GM23338 (cell line): ENCODE measurements around the gene SLC35G1. TPM values are rescaled to one million over a fixed set of nuclear protein-coding genes. Genes with fewer than 3 reads are reported as not detected.

ENCODE experiments used
- ATAC-seq: fragments of 200-7000 bp; cut with Tn5 transposase; 3 replicates; pipeline ENCODE4 v1.9.1; 2020
- DNase-seq: peaks from one replicate; pipeline ENCODE4 v3.0.0-alpha.2; 2015; ENCODE audit warnings: low spot score
- H2AFZ ChIP-seq: fragments of 200-600 bp; sonication (generic); 2 replicates; pipeline ENCODE4 v1.8.0; 2016; ENCODE audit warnings: antibody characterized with exemption, mild to moderate bottlenecking, moderate library complexity
- H3F3A ChIP-seq: fragments of 200-600 bp; sonication (generic); replicated peaks from 2 replicates; pipeline ENCODE4 v1.8.0; 2017; ENCODE audit warnings: antibody characterized with exemption, mixed run types, low read depth
- H3K27ac ChIP-seq: fragments of 200-600 bp; sonication (generic); 2 replicates; pipeline ENCODE4 v1.6.1; 2016; ENCODE audit warnings: low read depth
- H3K27me3 ChIP-seq: fragments of 200-600 bp; sonication (generic); 2 replicates; pipeline ENCODE4 v1.8.0; 2016; ENCODE audit warnings: mild to moderate bottlenecking, mixed run types, moderate library complexity; ENCODE audit not compliant: insufficient read depth
- H3K36me3 ChIP-seq: fragments of 200-600 bp; sonication (generic); 2 replicates; pipeline ENCODE4 v1.8.0; 2016; ENCODE audit warnings: mild to moderate bottlenecking; ENCODE audit not compliant: insufficient read depth
- H3K4me1 ChIP-seq: fragments of 200-600 bp; sonication (generic); 2 replicates; pipeline ENCODE4 v1.8.0; 2016; ENCODE audit warnings: mild to moderate bottlenecking, moderate library complexity; ENCODE audit not compliant: insufficient read depth
- H3K4me2 ChIP-seq: fragments of 200-600 bp; sonication (generic); 2 replicates; pipeline ENCODE4 v1.7.1; 2017; ENCODE audit warnings: mixed run types
- H3K4me3 ChIP-seq: fragments of 200-600 bp; sonication (generic); 2 replicates; pipeline ENCODE4 v1.6.1; 2016; ENCODE audit warnings: mixed run types
- H3K79me2 ChIP-seq: fragments of 200-600 bp; sonication (generic); replicated peaks from 2 replicates; pipeline ENCODE4 v1.8.0; 2017; ENCODE audit warnings: mild to moderate bottlenecking; ENCODE audit not compliant: insufficient read depth
- H3K9me2 ChIP-seq: fragments of 200-600 bp; sonication (generic); 2 replicates; pipeline ENCODE4 v1.8.0; 2017; ENCODE audit not compliant: insufficient read depth
- H4K20me1 ChIP-seq: fragments of 200-600 bp; sonication (generic); replicated peaks from 2 replicates; pipeline ENCODE4 v1.8.0; 2017; ENCODE audit warnings: mild to moderate bottlenecking; ENCODE audit not compliant: insufficient read depth
- H3K27ac Mint-ChIP-seq: 2 replicates; pipeline ENCODE4 v1.8.0; 2020; ENCODE audit warnings: inconsistent platforms, mild to moderate bottlenecking, moderate library complexity, mixed read lengths
- H3K27me3 Mint-ChIP-seq: 3 replicates; pipeline ENCODE4 v1.8.0; 2022; ENCODE audit warnings: low read depth, mild to moderate bottlenecking, moderate library complexity, mixed read lengths, inconsistent platforms; ENCODE audit not compliant: insufficient read depth, poor library complexity
- H3K36me3 Mint-ChIP-seq: 3 replicates; pipeline ENCODE4 v1.8.0; 2021; ENCODE audit warnings: low read depth, mild to moderate bottlenecking, inconsistent platforms, moderate library complexity, mixed read lengths
- H3K4me1 Mint-ChIP-seq: 3 replicates; pipeline ENCODE4 v1.8.0; 2020; ENCODE audit warnings: mild to moderate bottlenecking, inconsistent platforms, mixed read lengths
- H3K4me3 Mint-ChIP-seq: 3 replicates; pipeline ENCODE4 v1.8.0; 2021; ENCODE audit warnings: moderate library complexity, mild to moderate bottlenecking, inconsistent platforms, mixed read lengths
- H3K9me3 Mint-ChIP-seq: 3 replicates; pipeline ENCODE4 v1.8.0; 2020; ENCODE audit warnings: moderate library complexity, mild to moderate bottlenecking, inconsistent platforms, mixed read lengths
- CREB1 ChIP-seq: fragments of 250-450 bp; sonication (Bioruptor Pico); IDR thresholded peaks from 2 replicates; pipeline ENCODE4 v1.5.0; 2020; ENCODE audit warnings: low read depth, mild to moderate bottlenecking, moderate library complexity
- EZH2 ChIP-seq: fragments of 200-600 bp; sonication (generic); IDR thresholded peaks from one replicate; pipeline ENCODE4 v1.8.0; 2017; ENCODE audit warnings: antibody characterized with exemption, mild to moderate bottlenecking, low read depth; ENCODE audit not compliant: unreplicated experiment
- EZH2phosphoT487 ChIP-seq: fragments of 200-600 bp; sonication (generic); IDR thresholded peaks from one replicate; pipeline ENCODE4 v1.8.1; 2018; ENCODE audit warnings: antibody characterized with exemption; ENCODE audit not compliant: unreplicated experiment
- JUNB ChIP-seq: IDR thresholded peaks from one replicate; pipeline ENCODE4 v1.6.1; 2016; ENCODE audit warnings: antibody characterized with exemption; ENCODE audit not compliant: unreplicated experiment
- NANOG ChIP-seq: IDR thresholded peaks from 2 replicates; pipeline ENCODE4 v1.6.1; 2016; ENCODE audit warnings: antibody characterized with exemption, borderline replicate concordance
- ZNF114 ChIP-seq: fragments of 250-450 bp; sonication (Bioruptor Pico); IDR thresholded peaks from 2 replicates; pipeline ENCODE4 v1.5.0; 2020; ENCODE audit warnings: mild to moderate bottlenecking, moderate library complexity
- polyA plus RNA-seq: library from polyadenylated mRNA; unstranded; fragments of >200 nt; fragmentation: Nextera tagmentation; extraction: Ambion mirVana; gene quantifications from 2 replicates; pipeline ENCODE4 v1.2.1, GENCODE V29; 2016
- total RNA-seq: library from RNA; depleted of rRNA; stranded (reverse); fragments of >200 nt; shearing (Covaris generic); gene quantifications from 2 replicates; pipeline ENCODE4 v1.2.3, GENCODE V29; 2014
- TF ChIP-seq, protein P1 (sequence below): fragments of 250-450 bp; sonication (Bioruptor Pico); IDR thresholded peaks from 2 replicates; pipeline ENCODE4 v1.5.0; 2020; ENCODE audit warnings: mild to moderate bottlenecking, moderate library complexity
- TF ChIP-seq, protein P2 (sequence below): IDR thresholded peaks from one replicate; pipeline ENCODE4 v1.6.1; 2018; ENCODE audit warnings: antibody characterized with exemption; ENCODE audit not compliant: unreplicated experiment

Gene SLC35G1
- total and polyA plus RNA-seq, 2 experiments from 2014 or later, result 3.9 to 4.1 TPM

DNA sequence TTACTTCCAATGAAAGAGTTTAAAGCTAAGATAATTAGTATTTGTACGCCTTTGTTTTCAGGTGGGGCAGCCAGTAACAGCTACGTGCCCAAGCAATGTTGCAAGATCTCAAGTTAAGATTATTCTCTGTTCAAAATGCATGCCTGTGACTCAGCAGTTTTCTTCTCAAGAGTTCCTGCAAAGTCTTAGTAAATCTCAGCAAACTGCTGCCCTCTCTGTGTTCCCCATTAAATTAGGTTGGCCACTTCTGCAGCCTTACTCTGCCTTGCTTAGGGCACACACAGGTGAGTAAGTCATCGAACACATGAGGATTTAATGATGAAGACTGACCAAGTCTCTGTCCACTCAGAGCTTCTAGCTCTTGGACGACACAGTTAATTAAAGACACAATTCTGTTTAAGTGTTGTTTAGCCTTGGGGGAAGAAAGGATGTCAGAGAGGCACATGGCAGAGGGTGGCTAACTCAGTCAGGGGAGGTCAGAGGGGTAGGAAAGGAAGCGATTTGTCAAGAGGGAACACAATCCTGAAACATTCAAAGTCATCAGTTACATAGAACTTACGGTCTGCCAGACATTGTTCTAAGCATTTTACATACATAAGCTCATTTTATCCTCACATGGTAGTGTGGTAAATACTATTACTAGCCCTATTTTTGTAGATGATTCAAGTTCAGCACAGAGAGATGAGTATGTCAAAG is 20.2 kb upstream of the SLC35G1 start:
- Mint-ChIP-seq H3K4me1 (peaks cover 10% of the 10 kb centered on the region; the same call in 2 of the 3 replicates), H3K9me3 (no peaks in the 10 kb centered on the region), H3K27me3 (peaks cover 2% of the 10 kb centered on the region), H3K27ac (no peak overlapping the region; the same call in 1 of the 2 replicates), H3K4me3 (no peak overlapping the region), H3K36me3 (no peaks in the 10 kb centered on the region)
- Histone ChIP-seq H3K79me2 (no peaks in the 10 kb centered on the region), H3K9me2 (no peaks in the 10 kb centered on the region), H3K36me3 (no peaks in the 10 kb centered on the region), H3K4me3 (no peak overlapping the region), H2AFZ (peak overlapping the region; percentile 73; the same call in 1 of the 2 replicates), H3K4me2 (peak overlapping the region; percentile 33; the same call in 1 of the 2 replicates), H3K27ac (no peak overlapping the region), H3F3A (no peaks in the 10 kb centered on the region), H3K27me3 (no peaks in the 10 kb centered on the region), H4K20me1 (no peaks in the 10 kb centered on the region), H3K4me1 (peaks cover 11% of the 10 kb centered on the region)
- TF ChIP-seq, protein P1, sequence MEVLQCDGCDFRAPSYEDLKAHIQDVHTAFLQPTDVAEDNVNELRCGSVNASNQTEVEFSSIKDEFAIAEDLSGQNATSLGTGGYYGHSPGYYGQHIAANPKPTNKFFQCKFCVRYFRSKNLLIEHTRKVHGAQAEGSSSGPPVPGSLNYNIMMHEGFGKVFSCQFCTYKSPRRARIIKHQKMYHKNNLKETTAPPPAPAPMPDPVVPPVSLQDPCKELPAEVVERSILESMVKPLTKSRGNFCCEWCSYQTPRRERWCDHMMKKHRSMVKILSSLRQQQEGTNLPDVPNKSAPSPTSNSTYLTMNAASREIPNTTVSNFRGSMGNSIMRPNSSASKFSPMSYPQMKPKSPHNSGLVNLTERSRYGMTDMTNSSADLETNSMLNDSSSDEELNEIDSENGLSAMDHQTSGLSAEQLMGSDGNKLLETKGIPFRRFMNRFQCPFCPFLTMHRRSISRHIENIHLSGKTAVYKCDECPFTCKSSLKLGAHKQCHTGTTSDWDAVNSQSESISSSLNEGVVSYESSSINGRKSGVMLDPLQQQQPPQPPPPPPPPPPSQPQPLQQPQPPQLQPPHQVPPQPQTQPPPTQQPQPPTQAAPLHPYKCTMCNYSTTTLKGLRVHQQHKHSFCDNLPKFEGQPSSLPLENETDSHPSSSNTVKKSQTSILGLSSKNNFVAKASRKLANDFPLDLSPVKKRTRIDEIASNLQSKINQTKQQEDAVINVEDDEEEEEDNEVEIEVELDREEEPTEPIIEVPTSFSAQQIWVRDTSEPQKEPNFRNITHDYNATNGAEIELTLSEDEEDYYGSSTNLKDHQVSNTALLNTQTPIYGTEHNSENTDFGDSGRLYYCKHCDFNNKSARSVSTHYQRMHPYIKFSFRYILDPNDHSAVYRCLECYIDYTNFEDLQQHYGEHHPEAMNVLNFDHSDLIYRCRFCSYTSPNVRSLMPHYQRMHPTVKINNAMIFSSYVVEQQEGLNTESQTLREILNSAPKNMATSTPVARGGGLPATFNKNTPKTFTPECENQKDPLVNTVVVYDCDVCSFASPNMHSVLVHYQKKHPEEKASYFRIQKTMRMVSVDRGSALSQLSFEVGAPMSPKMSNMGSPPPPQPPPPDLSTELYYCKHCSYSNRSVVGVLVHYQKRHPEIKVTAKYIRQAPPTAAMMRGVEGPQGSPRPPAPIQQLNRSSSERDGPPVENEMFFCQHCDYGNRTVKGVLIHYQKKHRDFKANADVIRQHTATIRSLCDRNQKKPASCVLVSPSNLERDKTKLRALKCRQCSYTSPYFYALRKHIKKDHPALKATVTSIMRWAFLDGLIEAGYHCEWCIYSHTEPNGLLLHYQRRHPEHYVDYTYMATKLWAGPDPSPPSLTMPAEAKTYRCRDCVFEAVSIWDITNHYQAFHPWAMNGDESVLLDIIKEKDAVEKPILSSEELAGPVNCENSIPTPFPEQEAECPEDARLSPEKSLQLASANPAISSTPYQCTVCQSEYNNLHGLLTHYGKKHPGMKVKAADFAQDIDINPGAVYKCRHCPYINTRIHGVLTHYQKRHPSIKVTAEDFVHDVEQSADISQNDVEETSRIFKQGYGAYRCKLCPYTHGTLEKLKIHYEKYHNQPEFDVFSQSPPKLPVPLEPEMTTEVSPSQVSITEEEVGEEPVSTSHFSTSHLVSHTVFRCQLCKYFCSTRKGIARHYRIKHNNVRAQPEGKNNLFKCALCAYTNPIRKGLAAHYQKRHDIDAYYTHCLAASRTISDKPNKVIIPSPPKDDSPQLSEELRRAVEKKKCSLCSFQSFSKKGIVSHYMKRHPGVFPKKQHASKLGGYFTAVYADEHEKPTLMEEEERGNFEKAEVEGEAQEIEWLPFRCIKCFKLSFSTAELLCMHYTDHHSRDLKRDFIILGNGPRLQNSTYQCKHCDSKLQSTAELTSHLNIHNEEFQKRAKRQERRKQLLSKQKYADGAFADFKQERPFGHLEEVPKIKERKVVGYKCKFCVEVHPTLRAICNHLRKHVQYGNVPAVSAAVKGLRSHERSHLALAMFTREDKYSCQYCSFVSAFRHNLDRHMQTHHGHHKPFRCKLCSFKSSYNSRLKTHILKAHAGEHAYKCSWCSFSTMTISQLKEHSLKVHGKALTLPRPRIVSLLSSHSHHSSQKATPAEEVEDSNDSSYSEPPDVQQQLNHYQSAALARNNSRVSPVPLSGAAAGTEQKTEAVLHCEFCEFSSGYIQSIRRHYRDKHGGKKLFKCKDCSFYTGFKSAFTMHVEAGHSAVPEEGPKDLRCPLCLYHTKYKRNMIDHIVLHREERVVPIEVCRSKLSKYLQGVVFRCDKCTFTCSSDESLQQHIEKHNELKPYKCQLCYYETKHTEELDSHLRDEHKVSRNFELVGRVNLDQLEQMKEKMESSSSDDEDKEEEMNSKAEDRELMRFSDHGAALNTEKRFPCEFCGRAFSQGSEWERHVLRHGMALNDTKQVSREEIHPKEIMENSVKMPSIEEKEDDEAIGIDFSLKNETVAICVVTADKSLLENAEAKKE (CRISPR knock-in tag), result no peak
- TF ChIP-seq EZH2phosphoT487, result no peak
- TF ChIP-seq EZH2, result no peak
- TF ChIP-seq NANOG, result no peak
- no peak for TF ChIP-seq CREB1 (CRISPR knock-in tag)
- no peak for TF ChIP-seq JUNB
- TF ChIP-seq, protein P2, sequence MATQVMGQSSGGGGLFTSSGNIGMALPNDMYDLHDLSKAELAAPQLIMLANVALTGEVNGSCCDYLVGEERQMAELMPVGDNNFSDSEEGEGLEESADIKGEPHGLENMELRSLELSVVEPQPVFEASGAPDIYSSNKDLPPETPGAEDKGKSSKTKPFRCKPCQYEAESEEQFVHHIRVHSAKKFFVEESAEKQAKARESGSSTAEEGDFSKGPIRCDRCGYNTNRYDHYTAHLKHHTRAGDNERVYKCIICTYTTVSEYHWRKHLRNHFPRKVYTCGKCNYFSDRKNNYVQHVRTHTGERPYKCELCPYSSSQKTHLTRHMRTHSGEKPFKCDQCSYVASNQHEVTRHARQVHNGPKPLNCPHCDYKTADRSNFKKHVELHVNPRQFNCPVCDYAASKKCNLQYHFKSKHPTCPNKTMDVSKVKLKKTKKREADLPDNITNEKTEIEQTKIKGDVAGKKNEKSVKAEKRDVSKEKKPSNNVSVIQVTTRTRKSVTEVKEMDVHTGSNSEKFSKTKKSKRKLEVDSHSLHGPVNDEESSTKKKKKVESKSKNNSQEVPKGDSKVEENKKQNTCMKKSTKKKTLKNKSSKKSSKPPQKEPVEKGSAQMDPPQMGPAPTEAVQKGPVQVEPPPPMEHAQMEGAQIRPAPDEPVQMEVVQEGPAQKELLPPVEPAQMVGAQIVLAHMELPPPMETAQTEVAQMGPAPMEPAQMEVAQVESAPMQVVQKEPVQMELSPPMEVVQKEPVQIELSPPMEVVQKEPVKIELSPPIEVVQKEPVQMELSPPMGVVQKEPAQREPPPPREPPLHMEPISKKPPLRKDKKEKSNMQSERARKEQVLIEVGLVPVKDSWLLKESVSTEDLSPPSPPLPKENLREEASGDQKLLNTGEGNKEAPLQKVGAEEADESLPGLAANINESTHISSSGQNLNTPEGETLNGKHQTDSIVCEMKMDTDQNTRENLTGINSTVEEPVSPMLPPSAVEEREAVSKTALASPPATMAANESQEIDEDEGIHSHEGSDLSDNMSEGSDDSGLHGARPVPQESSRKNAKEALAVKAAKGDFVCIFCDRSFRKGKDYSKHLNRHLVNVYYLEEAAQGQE, result no peak
- no peak for TF ChIP-seq ZNF114 (CRISPR knock-in tag)
- no peak; the same call in 2 of the 3 replicates for ATAC-seq
- peak; percentile 21 for DNase-seq
